GM19238 (cell line): ENCODE data around the gene PILRB.

Experiments used
- DNase-seq: peaks from one replicate; pipeline ENCODE4 v3.0.0; 2011; ENCODE audit warnings: low spot score; ENCODE audit not compliant: insufficient read length

The PILRB gene

GRCh38 chr7:100406767-100407166 lies 48.9 kb downstream of the PILRB start:
- no peak for DNase-seq

- DNase-seq, result peak; percentile 53
These were observed 49.6 kb downstream of the PILRB start for GRCh38 chr7:100407285-100408180.

GRCh38 chr7:100411101-100411500 lies 53.2 kb downstream of the PILRB start:
- DNase-seq, result no peak

- no peak for DNase-seq
These were observed 55.4 kb downstream of the PILRB start for GRCh38 chr7:100413346-100413745.

GRCh38 chr7:100413889-100414288 lies 56.0 kb downstream of the PILRB start:
- no peak for DNase-seq

GRCh38 chr7:100415448-100415847 lies 57.5 kb downstream of the PILRB start:
- no peak for DNase-seq
